DMS 273 treated with DMSO at 0.1 percent for 48 hours (cell line): Measurements from ENCODE around the gene LYRM4.

Experiments
- DNase-seq: peaks from one replicate; lab custom pipeline; 2025; lab: John Stamatoyannopoulos, UW

Gene LYRM4

DNA sequence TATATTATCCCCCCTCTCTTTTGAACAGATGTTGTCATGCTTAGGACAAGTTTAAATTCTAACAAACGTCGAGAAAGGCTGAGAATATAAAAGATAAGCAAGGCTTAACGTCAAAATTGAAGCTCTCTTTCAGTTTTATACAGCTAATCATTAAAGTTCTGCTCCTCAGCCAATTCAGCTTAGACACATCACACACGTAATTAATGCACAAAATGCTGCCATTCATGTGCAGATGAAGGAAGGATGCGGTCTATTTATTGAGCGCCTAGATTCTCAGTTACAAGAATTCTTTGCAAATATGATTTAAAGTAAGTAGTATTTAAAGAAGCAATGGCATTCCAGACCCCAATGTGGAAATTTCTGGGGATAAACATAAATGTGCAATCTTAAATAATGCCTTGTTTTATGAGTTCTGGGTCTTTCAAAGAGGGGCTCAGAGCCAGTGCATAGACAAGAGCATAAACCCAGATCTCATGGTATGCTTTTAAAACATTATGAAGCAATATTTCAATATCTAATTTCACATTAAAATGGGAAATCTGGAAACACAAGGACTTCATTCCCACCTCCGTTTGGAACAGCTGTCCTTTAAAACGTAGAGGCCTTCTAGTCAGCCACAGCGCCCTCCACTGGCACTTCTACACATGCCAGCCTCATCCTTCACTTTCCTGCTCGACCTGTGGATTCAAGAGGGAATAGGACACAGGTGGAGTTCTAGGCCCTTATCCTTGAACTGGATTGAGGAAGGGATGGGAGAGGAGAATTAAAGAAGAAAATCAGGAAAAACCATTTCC lies 85.8 kb downstream of the LYRM4 start:
- no peak for DNase-seq

DNA sequence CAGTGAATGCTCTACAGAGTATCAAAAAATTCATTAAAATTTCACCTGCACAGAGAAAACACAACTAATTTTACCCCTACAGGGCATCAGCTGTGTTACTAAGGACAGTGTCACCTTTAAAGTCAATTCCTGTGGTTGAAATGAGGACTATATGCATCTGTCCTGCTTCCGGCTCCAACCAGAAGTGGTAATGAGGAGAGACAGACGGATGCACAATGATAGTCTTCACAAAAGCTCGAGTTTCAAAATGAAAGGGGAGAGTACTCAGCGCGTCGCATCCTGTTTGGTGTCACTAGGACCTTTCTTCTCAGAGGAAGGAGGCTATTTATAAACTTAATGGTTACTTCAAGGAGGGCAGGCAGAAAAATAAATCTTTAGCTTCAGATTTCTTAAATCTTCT lies 86.5 kb downstream of the LYRM4 start:
- DNase-seq, result no peak

- DNase-seq, result no peak
Observed at GRCh38 chr6:5173810-5174209, 86.9 kb downstream of the LYRM4 start.

DNA sequence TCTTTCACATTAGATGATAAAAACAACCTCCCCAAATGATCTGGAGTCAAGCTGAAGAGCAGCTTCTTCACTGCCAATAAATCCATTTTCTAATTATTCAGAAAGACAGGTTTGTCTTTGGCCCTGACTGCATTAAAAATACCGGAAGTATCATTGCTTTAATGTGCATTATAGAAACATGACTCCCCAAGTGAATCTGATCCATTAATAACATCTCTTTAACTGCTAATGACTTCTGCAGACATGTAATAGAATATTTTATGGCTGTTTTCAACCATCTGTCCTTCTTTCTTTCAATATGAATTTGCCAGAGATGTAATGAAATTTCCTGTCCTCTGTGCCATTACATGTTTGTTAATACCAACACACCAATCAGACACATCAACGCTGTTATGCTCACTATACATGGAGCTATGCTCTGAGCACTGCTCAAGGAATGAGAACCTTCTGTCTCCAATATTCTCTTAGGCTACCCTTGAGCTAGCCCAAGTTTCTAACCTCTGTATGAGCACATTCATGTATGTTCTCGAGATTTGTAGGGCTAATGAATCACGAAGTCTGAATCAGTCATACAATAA lies 87.8 kb downstream of the LYRM4 start:
- DNase-seq, result no peak

DNA sequence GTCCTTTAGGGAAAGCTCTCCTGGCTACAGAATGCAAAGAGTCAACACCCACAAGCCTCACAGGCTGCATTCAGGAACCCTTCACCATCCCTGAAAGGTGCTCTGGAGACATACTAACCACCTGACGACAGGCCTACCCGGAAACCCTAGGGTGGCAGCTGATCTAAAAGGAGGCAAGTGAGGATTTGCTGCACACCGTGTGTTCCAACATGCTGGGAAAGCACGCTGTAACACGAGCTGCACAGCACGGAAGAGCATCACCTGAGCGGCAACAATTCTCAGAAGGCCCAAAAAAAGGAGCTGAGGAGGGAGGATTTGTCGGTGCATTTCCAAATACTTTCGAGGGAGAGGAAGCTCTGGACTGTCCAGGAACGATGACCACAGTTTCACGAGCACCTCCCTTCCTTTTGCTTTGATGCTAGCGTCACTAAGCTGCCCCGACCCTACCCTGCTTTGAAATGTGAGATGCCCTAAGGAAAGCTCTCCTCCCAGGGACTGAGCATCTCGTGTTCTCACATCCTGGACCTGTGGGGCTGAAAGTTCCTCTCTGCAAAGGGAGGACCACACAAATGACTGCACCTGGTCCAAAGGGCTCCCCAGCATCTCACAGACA lies 88.6 kb downstream of the LYRM4 start:
- DNase-seq, result no peak

GRCh38 chr6:5167501-5167900 lies 93.2 kb downstream of the LYRM4 start:
- no peak for DNase-seq

- DNase-seq, result no peak
Observed at GRCh38 chr6:5164092-5164491, 96.7 kb downstream of the LYRM4 start.

DNA sequence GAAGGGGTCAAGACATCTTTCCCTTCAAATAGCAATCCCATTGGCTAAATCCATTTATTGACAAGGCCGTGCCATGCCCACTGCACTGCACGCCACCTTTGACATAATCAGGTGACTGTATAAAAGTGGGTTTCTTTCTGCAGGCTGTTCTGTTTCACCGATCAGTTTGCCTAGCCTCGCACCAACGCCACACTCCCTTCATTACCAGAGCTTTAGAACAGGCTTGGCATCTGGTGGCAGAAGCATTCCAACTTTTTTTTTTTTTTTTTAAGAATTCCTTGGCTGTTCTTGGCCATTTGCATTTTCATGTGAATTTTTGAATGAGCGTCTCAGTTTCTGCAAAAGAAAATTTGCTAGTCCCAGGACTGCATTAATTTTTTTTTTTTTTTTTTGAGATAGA lies 97.5 kb downstream of the LYRM4 start:
- DNase-seq, result no peak

DNA sequence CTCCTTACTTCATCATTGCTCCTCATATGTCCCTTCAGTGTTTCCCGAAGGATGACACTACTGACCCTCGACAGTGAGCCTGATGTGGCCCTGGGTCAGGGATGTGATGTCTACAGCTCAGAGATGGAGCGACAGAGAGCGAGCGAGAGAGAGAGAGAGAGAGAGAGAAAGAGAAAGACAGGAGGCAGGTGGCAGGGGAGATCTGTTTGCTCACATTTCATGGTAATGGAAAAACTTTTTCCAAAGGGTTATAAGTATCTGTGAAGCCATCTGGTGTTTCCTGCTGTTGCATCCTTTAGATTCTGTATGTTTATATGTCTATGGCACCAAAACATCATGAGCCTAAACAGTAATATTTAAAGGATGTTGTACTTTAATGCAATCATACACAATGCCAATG lies 98.4 kb downstream of the LYRM4 start:
- DNase-seq, result peak; percentile 72

- DNase-seq, result no peak
Observed at GRCh38 chr6:5160206-5160605, 100.5 kb downstream of the LYRM4 start.

GRCh38 chr6:5159162-5159561 lies 101.6 kb downstream of the LYRM4 start:
- no peak for DNase-seq

DNA sequence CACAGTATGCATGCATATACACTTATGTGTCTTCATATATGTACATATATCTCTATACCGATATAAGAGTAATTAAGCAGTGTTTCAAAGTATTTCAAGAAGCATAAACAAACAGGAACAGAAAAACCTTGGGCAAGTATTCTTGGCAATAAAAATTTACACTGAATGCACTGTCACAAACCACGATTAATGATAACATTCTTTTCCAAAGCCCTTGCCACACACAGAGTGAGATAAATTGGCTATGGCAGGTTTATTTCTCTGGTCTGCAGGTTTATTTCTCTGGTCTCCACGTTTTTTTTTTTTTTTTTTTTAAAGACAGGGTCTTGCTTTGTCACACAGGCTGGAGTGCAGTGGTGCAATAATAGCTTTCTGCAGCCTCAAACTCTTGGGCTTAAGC lies 102.6 kb downstream of the LYRM4 start:
- no peak for DNase-seq

DNA sequence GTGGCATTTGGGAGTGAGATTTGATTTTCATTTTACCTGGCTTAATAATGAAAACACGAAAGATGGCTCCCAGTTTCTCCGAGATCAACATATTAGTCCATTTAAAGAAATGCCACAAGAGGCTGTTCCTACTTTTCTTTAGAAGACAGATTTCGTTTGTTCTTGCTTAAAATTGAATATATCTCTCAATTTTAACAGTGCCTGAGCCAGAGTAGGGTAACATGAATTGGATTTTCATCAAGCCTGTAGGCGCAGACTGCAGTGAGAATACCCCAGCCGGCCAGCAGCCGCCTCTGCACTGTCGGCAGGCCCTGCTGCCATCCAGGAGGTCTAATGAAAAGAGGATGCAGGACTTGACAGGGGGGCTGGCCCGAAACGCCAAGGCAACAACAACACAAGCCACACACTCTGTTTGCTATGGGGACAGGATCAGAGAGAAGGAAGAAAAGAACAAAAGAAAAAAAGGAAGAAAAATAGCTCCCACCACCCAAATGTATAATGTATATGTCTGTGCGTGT lies 103.1 kb downstream of the LYRM4 start:
- no peak for DNase-seq

DNA sequence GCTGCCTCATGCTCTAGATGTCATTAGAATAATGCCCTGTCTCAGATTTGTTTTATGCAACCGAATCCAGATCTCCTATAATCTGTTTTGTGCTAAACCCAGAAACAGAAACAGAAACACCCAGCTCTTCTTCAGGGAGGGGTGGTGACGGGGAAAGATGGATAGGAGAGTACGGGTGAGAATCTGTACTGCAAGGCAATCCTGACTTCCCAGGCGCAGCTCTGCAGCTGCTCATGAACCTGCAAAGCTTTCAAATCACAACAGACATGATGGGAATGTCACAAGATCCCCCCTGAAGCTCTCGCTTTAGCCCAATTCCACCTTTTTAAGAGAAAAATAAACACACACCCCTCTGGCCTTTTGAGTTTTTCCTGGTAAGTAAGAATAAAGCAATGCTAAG lies 104.1 kb downstream of the LYRM4 start:
- no peak for DNase-seq

GRCh38 chr6:5155906-5156305 lies 104.8 kb downstream of the LYRM4 start:
- no peak for DNase-seq

- DNase-seq, result no peak
Observed at GRCh38 chr6:5153186-5153585, 107.6 kb downstream of the LYRM4 start.

- DNase-seq, result no peak
Observed at GRCh38 chr6:5152460-5152859, 108.3 kb downstream of the LYRM4 start.

DNA sequence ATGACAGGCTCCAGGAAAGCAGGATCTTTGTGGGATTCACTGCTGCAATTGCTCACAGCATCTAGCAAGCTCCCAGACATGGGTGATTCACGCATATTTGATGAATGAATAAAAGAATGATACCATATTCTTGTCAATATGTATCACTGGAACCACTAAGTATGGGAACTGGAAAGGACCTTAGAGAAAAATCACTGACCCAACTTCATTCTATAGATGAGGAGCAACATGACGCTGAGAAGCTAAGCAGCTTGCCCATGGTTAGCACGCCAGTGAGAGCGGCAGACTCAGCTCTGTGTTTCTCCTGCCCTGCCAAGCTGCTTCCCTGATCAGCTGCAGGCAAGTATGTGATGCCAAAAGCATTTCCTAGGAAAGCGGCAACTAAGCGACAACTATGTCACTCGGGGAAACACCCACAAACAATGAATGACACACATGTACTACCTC lies 108.8 kb downstream of the LYRM4 start:
- no peak for DNase-seq

DNA sequence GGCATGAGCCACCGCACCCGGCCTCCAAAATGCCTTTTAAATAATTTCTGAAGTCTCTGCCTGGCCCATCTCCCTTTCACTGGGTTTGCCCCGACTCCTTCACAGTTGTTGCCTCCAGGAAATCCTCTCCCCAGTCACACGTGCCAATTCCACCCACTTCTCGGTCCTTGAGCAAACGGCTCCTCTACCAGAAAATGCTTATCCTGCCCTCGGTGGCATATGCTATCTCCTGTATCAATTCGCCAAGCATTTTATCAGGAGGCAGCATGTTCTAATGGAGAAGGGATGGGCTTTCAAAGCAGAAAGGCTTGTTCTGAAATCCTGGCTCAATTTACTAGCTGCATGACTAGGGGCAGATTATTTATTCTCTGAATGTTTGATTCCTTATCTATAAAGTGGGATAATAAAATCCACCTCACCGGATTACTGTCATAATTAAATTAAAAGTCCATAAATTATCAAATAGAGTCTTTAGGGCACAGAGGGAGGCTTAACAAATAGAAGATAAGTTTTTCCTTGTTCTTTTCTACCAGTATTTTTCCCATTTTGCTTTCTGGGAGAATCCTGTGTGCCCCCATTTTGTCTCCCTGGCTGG lies 109.3 kb downstream of the LYRM4 start:
- DNase-seq, result no peak

- no peak for DNase-seq
Observed at GRCh38 chr6:5150551-5151075, 110.1 kb downstream of the LYRM4 start.

DNA sequence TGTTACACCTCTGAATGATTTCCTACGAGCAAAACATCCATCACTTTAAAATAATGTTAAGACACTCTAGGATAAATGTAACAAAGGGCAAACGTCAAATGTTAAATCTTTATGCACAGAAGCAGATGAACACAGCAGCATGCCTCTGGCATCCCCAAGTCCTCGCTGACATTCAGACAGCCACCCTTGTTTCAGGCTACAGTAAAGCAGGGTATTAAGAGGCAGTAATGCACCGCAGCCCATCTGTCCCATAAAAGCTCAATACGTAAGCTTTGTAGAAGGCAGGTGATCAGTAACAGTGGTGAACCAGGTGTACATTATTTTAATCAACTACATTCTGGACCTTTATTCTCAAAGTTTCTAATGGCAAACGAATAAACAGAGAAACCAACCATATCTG lies 110.9 kb downstream of the LYRM4 start:
- no peak for DNase-seq

DNA sequence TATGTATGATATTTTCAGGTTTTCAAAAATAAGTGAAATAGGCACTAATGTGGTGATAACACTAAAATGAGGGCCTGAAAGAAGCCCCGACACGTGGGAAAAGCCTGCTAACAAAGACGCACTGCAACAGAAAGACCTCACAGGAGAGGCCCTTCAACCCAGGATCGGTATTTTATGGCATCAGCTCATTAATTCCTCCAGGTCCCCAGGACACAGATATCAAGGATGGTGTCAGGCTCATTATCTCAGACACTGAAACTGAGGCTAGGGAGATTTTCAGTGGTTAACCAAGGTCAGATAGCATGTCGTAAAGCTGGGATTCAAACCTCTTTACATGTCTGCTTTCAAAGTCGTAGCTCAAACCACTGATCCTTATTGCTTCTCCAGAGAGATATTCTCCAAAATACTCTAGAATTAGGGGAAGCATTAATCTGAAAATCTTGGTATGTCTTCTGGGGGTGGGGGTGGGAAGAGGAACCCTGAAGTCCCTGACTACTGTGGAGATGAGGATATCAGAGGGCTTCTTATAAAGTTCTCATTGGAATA lies 111.5 kb downstream of the LYRM4 start:
- DNase-seq, result no peak
